SK-N-MC (cell line): ENCODE results near the gene DAAM1.

Experiments used
- EZH2 ChIP-seq: fragments of 200-600 bp; sonication (generic); IDR thresholded peaks from one replicate; pipeline ENCODE4 v1.6.1; 2017; ENCODE audit warnings: antibody characterized with exemption
- POLR2AphosphoS5 ChIP-seq: IDR thresholded peaks from 2 replicates; pipeline ENCODE4 v1.6.1; 2012; ENCODE audit warnings: mild to moderate bottlenecking, low read depth, low read length, borderline replicate concordance

DNA sequence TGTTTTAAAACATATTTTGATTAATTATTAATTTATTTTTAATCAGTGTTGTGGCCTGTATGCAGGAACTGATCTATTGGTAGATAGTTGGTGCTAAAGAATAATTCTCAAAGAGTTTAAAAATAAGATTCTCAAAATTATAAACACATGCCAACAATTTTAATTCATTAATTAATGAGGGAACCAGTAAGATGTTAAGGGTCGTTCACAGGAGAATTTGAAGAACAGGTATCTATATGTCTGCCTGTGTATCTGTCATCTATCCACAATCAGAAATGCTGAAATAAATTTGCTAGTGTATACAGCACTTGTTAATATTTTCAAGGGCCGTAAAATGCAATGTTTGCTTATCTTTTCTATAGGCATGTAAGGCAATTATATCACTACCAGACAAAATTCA is 18.4 kb downstream of the DAAM1 start:
- TF ChIP-seq EZH2 (no peak), POLR2AphosphoS5 (no peak)
